DMS53 treated with DMSO at 0.1 percent for 48 hours (cell line): Measurements from ENCODE around the gene SCAANT1.
A peak's percentile ranks its signal among the peaks of the same experiment; 100 is the strongest.

Experiments used
- DNase-seq: peaks from one replicate; lab custom pipeline; 2025; ENCODE audit not compliant: unreplicated experiment; lab: John Stamatoyannopoulos, UW

The SCAANT1 gene

GRCh38 chr3:63911873-63912767 lies at the start of gene SCAANT1:
Gene SCAANT1 (minus strand): TSS chr3:63912383.
- DNase-seq: peak; percentile 15

GRCh38 chr3:63961891-63962290 lies 49.7 kb upstream of the SCAANT1 start:
- no peak for DNase-seq

- DNase-seq: peak; percentile 9
Measured at GRCh38 chr3:63960048-63960711, 48.0 kb upstream of the SCAANT1 start.

GRCh38 chr3:63959146-63959545 lies 47.0 kb upstream of the SCAANT1 start:
- DNase-seq: no peak

GRCh38 chr3:63955830-63956545 lies 43.8 kb upstream of the SCAANT1 start:
- DNase-seq: no peak

- no peak for DNase-seq
Measured at GRCh38 chr3:63955036-63955650, 43.0 kb upstream of the SCAANT1 start.

GRCh38 chr3:63954182-63954581 lies 42.0 kb upstream of the SCAANT1 start:
- no peak for DNase-seq

GRCh38 chr3:63952248-63952594 lies 40.0 kb upstream of the SCAANT1 start:
- DNase-seq: no peak

- no peak for DNase-seq
Measured at GRCh38 chr3:63951492-63952247, 39.5 kb upstream of the SCAANT1 start.

- no peak for DNase-seq
Measured at GRCh38 chr3:63950698-63951097, 38.5 kb upstream of the SCAANT1 start.

GRCh38 chr3:63949005-63949404 lies 36.8 kb upstream of the SCAANT1 start:
- DNase-seq: no peak

- no peak for DNase-seq
Measured at GRCh38 chr3:63947594-63947993, 35.4 kb upstream of the SCAANT1 start.

GRCh38 chr3:63946753-63947152 lies 34.6 kb upstream of the SCAANT1 start:
- no peak for DNase-seq

GRCh38 chr3:63945558-63946096 lies 33.4 kb upstream of the SCAANT1 start:
- DNase-seq: peak; percentile 3

GRCh38 chr3:63943678-63944077 lies 31.5 kb upstream of the SCAANT1 start:
- no peak for DNase-seq

- DNase-seq: no peak
Measured at GRCh38 chr3:63942528-63942927, 30.3 kb upstream of the SCAANT1 start.

GRCh38 chr3:63940389-63940757 lies 28.2 kb upstream of the SCAANT1 start:
- DNase-seq: no peak

- DNase-seq: peak; percentile 7
Measured at GRCh38 chr3:63937661-63938651, 25.8 kb upstream of the SCAANT1 start.

GRCh38 chr3:63936925-63937324 lies 24.7 kb upstream of the SCAANT1 start:
- DNase-seq: no peak
